Astrocyte of the cerebellum (primary cell): ENCODE data around the gene TCTN1.
"Not testable (repeated sequence)": the region's sequence is repeated elsewhere in the genome, so short reads cannot be mapped to it uniquely, and the experiment has no call there.

Experiments
- DNase-seq: peaks from one replicate; pipeline ENCODE4 v3.0.0-alpha.2; 2011; ENCODE audit warnings: low read depth
- H3K4me3 ChIP-seq: 2 replicates; pipeline ENCODE4 v1.5.1; 2011; ENCODE audit warnings: mild to moderate bottlenecking, low read depth, low read length, moderate library complexity
- CTCF ChIP-seq: IDR thresholded peaks from 2 replicates; pipeline ENCODE4 v1.5.1; 2012; ENCODE audit warnings: low read length, low read depth, moderate library complexity, mild to moderate bottlenecking; ENCODE audit errors: missing control alignments
- in situ Hi-C: cut with HindIII; loops from 2 replicates; pipeline ENCODE4 v1.10.0; 2017; ENCODE audit warnings: low sequenced_read_pairs

The TCTN1 gene

GRCh38 chr12:110600254-110600653 lies 13.7 kb upstream of the TCTN1 start:
- in situ Hi-C loops: no loop called here
- DNase-seq: no peak
- no peak for TF ChIP-seq CTCF
- H3K4me3 ChIP-seq: no peak overlapping the region

GRCh38 chr12:110602085-110602814 lies 11.7 kb upstream of the TCTN1 start:
- TF ChIP-seq CTCF: peak; percentile 67
- not testable (repeated sequence) for DNase-seq

GRCh38 chr12:110606253-110606611 lies 7.7 kb upstream of the TCTN1 start:
- in situ Hi-C loops: no loop called here
- H3K4me3 ChIP-seq: no peak overlapping the region
- no peak for DNase-seq
- TF ChIP-seq CTCF: no peak

More at GRCh38 chr12:110602085-110602814, 11.7 kb upstream of the TCTN1 start:
- H3K4me3 ChIP-seq, in situ Hi-C loops: not testable (repeated sequence)

- DNase-seq: no peak
- in situ Hi-C loops: no loop called here
- TF ChIP-seq CTCF: no peak
- peak overlapping the region; percentile 67 for H3K4me3 ChIP-seq
Measured at GRCh38 chr12:110613071-110613770, 708 bp upstream of the TCTN1 start.

GRCh38 chr12:110615171-110615570 lies 1.2 kb downstream of the TCTN1 start:
- TF ChIP-seq CTCF: no peak
- in situ Hi-C loops: no loop called here
- no peak for DNase-seq
- no peak overlapping the region for H3K4me3 ChIP-seq

GRCh38 chr12:110616471-110617115 lies 2.7 kb downstream of the TCTN1 start:
- H3K4me3 ChIP-seq: no peak overlapping the region
- no peak for TF ChIP-seq CTCF
- no peak for DNase-seq
- in situ Hi-C loops: no loop called here
